ACC112 (cell line): ENCODE measurements around the gene PRPSAP2.
"Not testable (repeated sequence)": the region's sequence is repeated elsewhere in the genome, so short reads cannot be mapped to it uniquely, and the experiment has no call there.

Source experiments
- H2AFZ ChIP-seq: fragments of 200-600 bp; sonication (generic); one replicate; pipeline ENCODE4 v1.6.0; 2017; ENCODE audit warnings: antibody characterized with exemption, low read length; ENCODE audit not compliant: unreplicated experiment
- H3K27ac ChIP-seq: fragments of 200-600 bp; sonication (generic); 2 replicates; pipeline ENCODE4 v1.5.1; 2014; ENCODE audit warnings: low read depth, mild to moderate bottlenecking, antibody characterized with exemption, low read length, moderate library complexity
- H3K27me3 ChIP-seq: fragments of 200-600 bp; sonication (generic); 2 replicates; pipeline ENCODE4 v1.6.1; 2014; ENCODE audit warnings: mild to moderate bottlenecking, antibody characterized with exemption, low read length, moderate library complexity, mixed read lengths; ENCODE audit not compliant: insufficient read depth
- H3K36me3 ChIP-seq: fragments of 200-600 bp; sonication (generic); 2 replicates; pipeline ENCODE4 v1.6.1; 2016; ENCODE audit warnings: mild to moderate bottlenecking, antibody characterized with exemption, low read length, moderate library complexity, mixed read lengths; ENCODE audit not compliant: insufficient read depth
- H3K4me1 ChIP-seq: fragments of 200-600 bp; sonication (generic); one replicate; pipeline ENCODE4 v1.6.1; 2016; ENCODE audit warnings: low read length, mixed read lengths; ENCODE audit not compliant: insufficient read depth, unreplicated experiment, control insufficient read depth
- H3K4me3 ChIP-seq: fragments of 200-600 bp; sonication (generic); 2 replicates; pipeline ENCODE4 v1.5.1; 2014; ENCODE audit warnings: mild to moderate bottlenecking, low read depth, low read length
- H3K79me2 ChIP-seq: fragments of 200-600 bp; sonication (generic); one replicate; pipeline ENCODE4 v1.6.0; 2016; ENCODE audit warnings: low read length; ENCODE audit not compliant: control insufficient read depth, unreplicated experiment, insufficient read depth

Gene PRPSAP2

DNA sequence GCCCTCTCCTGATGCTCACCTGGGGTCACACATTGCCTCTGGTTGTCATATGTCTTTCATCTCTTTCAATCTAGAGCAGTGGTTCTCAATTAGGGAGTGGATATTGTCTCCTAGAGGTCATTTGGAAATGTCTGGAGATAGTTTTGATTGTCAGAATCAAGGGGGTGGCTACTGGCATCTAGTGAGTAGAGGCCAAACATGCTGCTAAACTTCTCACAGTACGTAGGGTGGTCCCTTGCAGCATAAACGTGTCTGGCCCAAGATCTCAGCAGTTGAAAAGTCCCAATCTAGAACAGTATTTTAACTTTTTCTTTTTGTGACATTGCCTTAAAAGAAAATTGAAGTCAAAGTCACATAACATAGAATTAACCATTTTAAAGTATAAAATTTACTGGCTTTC is 63.6 kb downstream of the PRPSAP2 start:
- H3K27ac ChIP-seq: peak overlapping the region; percentile 65
- no peak overlapping the region for H3K4me3 ChIP-seq
- no peaks in the 10 kb centered on the region for H3K79me2 ChIP-seq
- H2AFZ ChIP-seq: no peak overlapping the region
- H3K4me1 ChIP-seq: peaks cover 23% of the 10 kb centered on the region
- H3K27me3 ChIP-seq: no peaks in the 10 kb centered on the region
- peaks cover 4% of the 10 kb centered on the region; the same call in 1 of the 2 replicates for H3K36me3 ChIP-seq

DNA sequence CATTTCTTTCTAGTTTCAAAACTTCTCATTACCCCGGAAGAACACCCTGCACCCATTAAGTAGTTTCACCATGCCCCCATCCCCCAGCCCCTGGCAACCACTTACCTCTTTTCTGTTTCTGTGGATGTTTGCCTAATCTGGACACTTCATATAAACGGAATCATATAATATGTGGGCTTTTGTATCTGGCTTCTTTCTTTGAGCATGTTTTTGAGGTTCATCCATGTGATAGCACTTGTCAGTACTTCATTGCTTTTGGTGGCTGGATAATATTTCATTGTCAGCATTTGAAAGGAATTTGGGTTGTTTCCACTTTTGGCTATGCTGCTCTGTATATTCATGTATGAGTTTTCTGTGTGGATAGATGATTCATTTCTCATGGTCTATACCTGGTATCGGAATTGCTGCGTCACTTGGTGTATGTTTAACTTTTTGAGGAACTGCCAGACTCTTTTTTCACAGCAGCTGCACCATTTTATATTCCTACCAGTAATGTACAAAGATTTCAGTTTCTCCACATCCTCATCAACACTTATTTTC is 64.1 kb downstream of the PRPSAP2 start:
- Histone ChIP-seq H3K36me3 (peaks cover 4% of the 10 kb centered on the region; the same call in 1 of the 2 replicates), H2AFZ (no peak overlapping the region), H3K27me3 (no peaks in the 10 kb centered on the region), H3K79me2 (no peaks in the 10 kb centered on the region), H3K4me3 (no peak overlapping the region), H3K27ac (peak overlapping the region; percentile 65; the same call in 1 of the 2 replicates), H3K4me1 (peaks cover 23% of the 10 kb centered on the region)

DNA sequence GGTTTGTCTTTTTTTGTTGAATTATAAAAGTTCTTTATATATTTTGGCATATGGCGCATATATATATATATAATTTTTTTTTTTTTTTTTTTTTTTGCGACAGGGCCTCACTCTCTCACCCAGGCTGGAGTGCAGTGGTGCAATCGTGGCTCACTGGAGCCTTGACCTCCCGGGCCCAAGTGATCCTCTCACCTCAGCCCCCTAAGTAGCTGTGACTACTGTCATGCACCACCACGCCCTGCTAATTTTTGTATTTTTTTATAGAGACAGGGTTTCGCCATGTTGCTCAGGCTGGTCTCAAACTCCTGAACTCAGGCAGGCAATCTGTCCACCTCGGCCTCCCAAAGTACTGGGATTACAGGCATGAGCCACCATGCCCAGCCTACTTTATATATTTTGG is 64.7 kb downstream of the PRPSAP2 start:
- H3K79me2 ChIP-seq, H3K27ac ChIP-seq, H3K36me3 ChIP-seq, H3K27me3 ChIP-seq, H2AFZ ChIP-seq, H3K4me3 ChIP-seq: not testable (repeated sequence)
- peaks cover 23% of the 10 kb centered on the region for H3K4me1 ChIP-seq

DNA sequence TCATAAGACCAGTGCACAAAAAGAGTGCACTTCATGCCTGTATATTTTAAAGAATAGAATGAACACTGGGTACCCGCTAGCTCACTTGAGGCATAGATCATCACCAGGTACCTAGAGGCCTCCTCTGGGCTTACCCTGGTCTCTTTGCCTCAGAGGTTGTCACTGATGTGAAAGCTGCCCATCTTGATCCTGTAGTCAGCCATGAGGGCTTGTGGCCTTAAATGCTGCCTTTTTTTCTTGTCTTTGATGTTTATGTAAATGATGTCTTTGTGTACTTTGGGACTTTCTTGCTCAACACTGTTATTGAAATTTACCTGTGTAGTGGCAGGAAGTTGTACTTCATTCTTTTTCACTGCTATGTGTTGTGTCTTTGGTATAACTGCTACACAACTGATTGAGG is 67.3 kb downstream of the PRPSAP2 start:
- Histone ChIP-seq H3K27ac (no peak overlapping the region), H3K27me3 (no peaks in the 10 kb centered on the region)

DNA sequence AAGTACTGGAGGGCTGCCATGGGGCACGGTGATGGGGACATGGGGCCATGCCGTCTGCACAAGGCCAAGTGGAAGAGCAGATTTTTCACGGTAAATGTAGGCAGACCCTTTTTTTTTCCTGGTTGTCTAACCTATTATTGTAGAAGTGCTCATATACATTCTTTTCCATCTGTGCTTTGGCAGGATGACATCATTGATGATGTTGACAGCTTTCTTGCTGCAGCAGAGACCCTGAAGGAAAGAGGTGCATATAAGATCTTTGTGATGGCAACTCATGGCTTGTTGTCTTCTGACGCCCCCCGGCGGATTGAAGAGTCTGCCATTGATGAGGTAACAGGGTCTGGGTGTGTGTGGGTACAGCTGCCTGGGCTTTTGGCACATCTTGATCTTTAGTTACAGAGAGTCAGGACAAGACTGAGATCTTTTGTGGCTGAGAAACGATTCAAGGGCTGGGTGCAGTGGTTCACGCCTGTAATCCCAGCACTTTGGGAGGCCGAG is 70.7 kb downstream of the PRPSAP2 start:
- H3K79me2 ChIP-seq: no peaks in the 10 kb centered on the region
- no peak overlapping the region for H3K27ac ChIP-seq
- no peaks in the 10 kb centered on the region for H3K27me3 ChIP-seq
- no peak overlapping the region for H3K4me3 ChIP-seq
- H3K4me1 ChIP-seq: no peaks in the 10 kb centered on the region
- no peak overlapping the region for H2AFZ ChIP-seq
- 0 out of 2 replicates have a peak, but pooled peaks cover 5% of the 10 kb centered on the region for H3K36me3 ChIP-seq

More for the DNA sequence above, 67.3 kb downstream of the PRPSAP2 start:
- H3K4me3 ChIP-seq: no peak overlapping the region
- no peaks in the 10 kb centered on the region for H3K79me2 ChIP-seq
- H2AFZ ChIP-seq: no peak overlapping the region
- peaks cover 21% of the 10 kb centered on the region for H3K4me1 ChIP-seq
- no peaks in the 10 kb centered on the region for H3K36me3 ChIP-seq

DNA sequence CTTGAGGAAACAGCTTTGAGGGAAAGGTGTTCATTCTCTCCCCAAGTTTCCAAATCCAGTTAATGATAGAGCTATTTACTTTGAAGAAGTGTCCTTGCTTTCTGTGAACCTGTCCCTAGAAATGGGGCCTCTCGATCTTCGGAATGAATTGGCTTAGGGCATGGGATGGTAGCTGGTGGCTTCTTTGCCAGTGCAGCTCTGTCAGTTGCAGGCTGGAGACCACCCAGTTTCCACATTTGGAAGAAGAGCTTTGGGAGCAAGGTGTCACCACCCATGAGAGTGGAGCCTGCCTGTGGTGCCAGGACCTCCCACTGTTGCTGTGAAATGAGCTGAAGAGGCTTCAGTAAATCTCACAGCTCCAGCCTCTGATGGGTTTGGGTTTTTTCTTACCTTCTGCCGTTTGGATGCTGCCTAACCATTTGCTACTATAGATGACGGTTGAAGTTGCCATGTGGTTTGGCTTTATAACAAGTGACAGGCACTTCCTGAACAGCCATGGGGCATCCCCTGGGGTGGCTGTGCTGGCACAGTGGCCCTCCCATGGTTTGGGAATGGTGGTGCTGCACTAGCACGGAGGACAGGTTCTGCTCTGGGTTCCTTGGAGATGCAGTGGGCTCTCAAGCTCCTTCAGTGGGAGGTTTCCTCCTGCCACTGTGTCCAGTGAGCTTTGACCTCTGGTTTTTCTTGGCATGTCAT is 74.6 kb downstream of the PRPSAP2 start:
- Histone ChIP-seq H3K4me3 (no peak overlapping the region), H3K27ac (no peak overlapping the region), H3K4me1 (no peaks in the 10 kb centered on the region), H3K27me3 (no peaks in the 10 kb centered on the region), H3K79me2 (no peaks in the 10 kb centered on the region), H2AFZ (no peak overlapping the region), H3K36me3 (0 out of 2 replicates have a peak, but pooled peaks cover 5% of the 10 kb centered on the region)

DNA sequence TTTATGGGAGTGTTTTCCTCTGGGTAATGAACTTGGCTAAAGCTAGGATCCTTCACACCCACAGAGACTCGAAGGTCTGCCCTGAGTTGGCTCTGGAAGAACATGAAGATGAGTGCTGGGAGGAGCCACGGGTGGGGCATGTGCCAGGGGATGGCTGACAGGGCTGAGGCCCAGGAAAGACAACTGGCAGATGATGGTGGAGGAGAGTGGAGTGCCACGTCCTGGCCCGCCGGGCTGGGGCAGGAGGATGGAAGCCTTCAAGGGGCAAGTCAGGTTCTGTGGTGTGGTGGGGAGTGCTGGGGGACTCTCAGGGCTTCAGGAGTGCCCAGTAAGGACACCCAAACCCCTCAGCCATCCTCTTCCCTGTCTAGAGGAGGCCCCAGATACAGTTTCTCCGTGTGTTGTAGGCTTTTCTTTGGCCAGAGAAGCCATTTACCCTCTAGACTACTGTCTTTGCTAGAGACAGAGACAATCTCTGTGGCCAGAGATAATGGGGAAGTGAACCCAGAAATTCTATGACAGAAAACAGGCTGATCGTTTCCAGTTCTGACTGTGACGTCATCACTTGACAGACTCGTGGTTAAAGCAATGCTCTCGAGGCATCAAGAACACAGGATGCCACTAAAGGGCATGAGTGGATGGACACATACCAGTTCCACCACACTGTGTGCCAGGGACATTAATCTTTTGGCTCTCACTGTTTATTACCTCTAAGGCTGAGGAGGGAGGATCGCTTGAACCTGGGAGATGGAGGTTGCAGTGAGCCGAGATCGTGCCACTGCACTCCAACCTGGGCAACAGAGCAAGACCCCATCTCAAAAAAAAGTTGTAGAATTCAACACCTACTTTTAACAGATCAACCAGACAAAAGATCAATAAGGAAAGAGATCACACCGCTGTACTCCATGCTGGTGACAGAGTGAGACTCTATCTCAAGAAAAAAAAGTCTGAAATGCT is 75.4 kb downstream of the PRPSAP2 start:
- Histone ChIP-seq H3K27ac (no peak overlapping the region), H2AFZ (no peak overlapping the region), H3K79me2 (no peaks in the 10 kb centered on the region), H3K4me1 (no peaks in the 10 kb centered on the region), H3K27me3 (no peaks in the 10 kb centered on the region), H3K4me3 (no peak overlapping the region), H3K36me3 (0 out of 2 replicates have a peak, but pooled peaks cover 5% of the 10 kb centered on the region)

DNA sequence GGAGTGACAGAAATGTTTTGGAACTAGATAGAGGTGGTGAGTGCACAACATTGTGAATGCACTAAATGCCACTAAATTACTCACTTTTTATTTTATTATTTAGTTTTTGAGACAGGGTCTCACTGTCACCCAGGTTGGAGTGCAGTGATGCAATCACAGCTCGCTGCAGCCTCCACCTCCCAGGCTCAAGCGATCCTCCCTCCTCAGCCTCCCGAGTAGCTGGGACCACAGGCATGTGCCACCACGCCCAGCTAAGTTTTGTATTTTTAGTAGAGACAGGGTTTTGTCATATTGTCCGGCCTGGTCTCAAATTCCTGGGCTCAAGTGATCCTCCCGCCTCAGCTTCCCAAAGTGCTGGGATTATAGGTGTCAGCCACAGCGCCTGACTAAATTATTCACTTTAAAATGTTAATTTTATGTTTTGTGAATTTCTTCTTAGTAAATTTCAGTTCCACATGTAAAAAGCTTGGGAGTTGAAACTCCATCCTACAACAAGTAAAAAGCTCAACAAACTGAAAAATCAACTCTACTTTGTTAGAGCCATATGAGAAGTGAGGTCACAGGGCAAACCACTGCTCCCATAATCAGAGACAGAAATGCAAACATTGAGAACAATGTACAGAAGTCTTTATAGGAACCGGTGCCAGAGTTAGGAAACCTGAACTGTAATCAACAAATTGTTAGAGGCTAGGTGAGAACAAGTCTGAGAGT is 80.2 kb downstream of the PRPSAP2 start:
- Histone ChIP-seq H3K79me2 (no peaks in the 10 kb centered on the region), H3K4me1 (no peaks in the 10 kb centered on the region), H3K27me3 (no peaks in the 10 kb centered on the region), H2AFZ (no peak overlapping the region), H3K27ac (no peak overlapping the region), H3K36me3 (no peaks in the 10 kb centered on the region), H3K4me3 (no peak overlapping the region)

DNA sequence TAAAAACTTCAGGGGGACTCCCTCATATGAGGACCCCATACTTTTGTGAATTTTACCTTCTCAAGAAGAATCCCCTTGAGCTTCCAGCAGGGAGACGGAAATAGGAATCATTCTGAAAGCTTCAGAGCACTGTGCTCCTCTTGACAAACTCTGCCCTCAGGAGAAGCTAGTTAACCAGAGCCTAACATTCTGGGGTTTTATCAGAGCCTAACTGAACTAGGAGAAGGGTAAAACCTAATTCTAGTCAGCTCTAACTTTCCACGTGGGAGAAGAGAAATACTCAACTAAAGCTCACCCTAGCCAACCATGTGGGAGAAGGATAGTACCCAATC is 80.7 kb downstream of the PRPSAP2 start:
- no peak overlapping the region for H2AFZ ChIP-seq
- no peak overlapping the region for H3K27ac ChIP-seq
- H3K79me2 ChIP-seq: no peaks in the 10 kb centered on the region
- no peaks in the 10 kb centered on the region for H3K36me3 ChIP-seq
- no peaks in the 10 kb centered on the region for H3K4me1 ChIP-seq
- H3K27me3 ChIP-seq: no peaks in the 10 kb centered on the region
- no peak overlapping the region for H3K4me3 ChIP-seq

DNA sequence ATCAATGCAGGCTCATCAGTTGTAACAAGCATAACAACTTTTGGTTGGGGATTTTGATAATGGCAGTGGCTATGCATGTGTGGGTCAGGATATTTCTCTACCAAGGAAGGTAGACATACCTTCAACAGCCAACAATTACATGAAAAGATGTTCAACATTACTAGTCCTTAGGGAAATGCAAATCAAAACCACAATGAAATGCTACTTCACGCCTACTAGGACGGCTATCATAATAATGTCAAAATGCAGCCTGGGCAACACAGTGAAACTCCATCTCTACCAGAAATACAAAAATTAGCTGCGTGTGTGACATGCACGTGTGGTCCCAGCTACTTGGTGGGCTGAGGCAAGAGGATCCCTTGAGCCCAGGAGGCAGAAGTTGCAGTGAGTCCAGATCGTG is 86.7 kb downstream of the PRPSAP2 start:
- Histone ChIP-seq H3K27ac (no peak overlapping the region), H3K79me2 (no peaks in the 10 kb centered on the region), H3K4me1 (no peaks in the 10 kb centered on the region), H3K4me3 (no peak overlapping the region), H2AFZ (no peak overlapping the region), H3K36me3 (no peaks in the 10 kb centered on the region), H3K27me3 (peaks cover 35% of the 10 kb centered on the region)
